H1 (cell line): ENCODE measurements around the gene TPRG1L. TPM values are rescaled to one million over a fixed set of nuclear protein-coding genes. Genes with fewer than 3 reads are reported as not detected.

Experiments used
- BCL11A ChIP-seq, 2 experiments: IDR thresholded peaks; one replicate each; pipeline ENCODE4 v1.6.1; 2011; ENCODE audit warnings: low read depth in 2 of 2, low read length in 2 of 2, mild to moderate bottlenecking in 2 of 2
- BRCA1 ChIP-seq: IDR thresholded peaks from 2 replicates; pipeline ENCODE4 v1.6.1; 2012; ENCODE audit warnings: low read depth, low read length, improper control_type of control experiment
- CHD2 ChIP-seq: IDR thresholded peaks from 2 replicates; pipeline ENCODE4 v1.6.1; 2012; ENCODE audit warnings: low read length, improper control_type of control experiment
- EZH2 ChIP-seq: fragments of 200-600 bp; sonication (generic); IDR thresholded peaks from 2 replicates; pipeline ENCODE4 v1.7.1; 2012; ENCODE audit warnings: low read depth, mild to moderate bottlenecking, moderate library complexity, low read length, inconsistent platforms; ENCODE audit not compliant: severe bottlenecking
- KDM4A ChIP-seq: IDR thresholded peaks from one replicate; pipeline ENCODE4 v1.7.1; 2012; ENCODE audit warnings: low read depth, mild to moderate bottlenecking, moderate library complexity, low read length, inconsistent platforms; ENCODE audit not compliant: severe bottlenecking
- NRF1 ChIP-seq: IDR thresholded peaks from 2 replicates; pipeline ENCODE4 v1.6.1; 2011; ENCODE audit warnings: mild to moderate bottlenecking, low read depth, low read length, improper control_type of control experiment
- RBBP5 ChIP-seq: IDR thresholded peaks from 2 replicates; pipeline ENCODE4 v1.7.1; 2012; ENCODE audit warnings: low read depth, mild to moderate bottlenecking, inconsistent platforms, low read length, moderate library complexity, borderline replicate concordance
- SAP30 ChIP-seq: fragments of 300-600 bp; sonication (generic); IDR thresholded peaks from 2 replicates; pipeline ENCODE4 v1.7.1; 2012; ENCODE audit warnings: low read length, moderate library complexity, mild to moderate bottlenecking, inconsistent platforms; ENCODE audit not compliant: insufficient read depth, insufficient replicate concordance
- SIX5 ChIP-seq: IDR thresholded peaks from 2 replicates; pipeline ENCODE4 v1.6.1; 2011; ENCODE audit warnings: mild to moderate bottlenecking, low read depth, low read length
- SP4 ChIP-seq: IDR thresholded peaks from 2 replicates; pipeline ENCODE4 v1.6.1; 2012; ENCODE audit warnings: low read length, inconsistent platforms
- SUZ12 ChIP-seq: fragments of 200-600 bp; sonication (generic); IDR thresholded peaks from 2 replicates; pipeline ENCODE4 v1.6.1; 2012; ENCODE audit warnings: mild to moderate bottlenecking, inconsistent platforms, low read length, moderate library complexity, mixed read lengths
- TBP ChIP-seq: IDR thresholded peaks from 2 replicates; pipeline ENCODE4 v1.6.1; 2011; ENCODE audit warnings: low read depth, low read length, improper control_type of control experiment
- ZNF274 ChIP-seq: IDR thresholded peaks from 2 replicates; pipeline ENCODE4 v1.7.0; 2012; ENCODE audit warnings: low read length, borderline replicate concordance; ENCODE audit errors: extremely low read depth
- polyA plus RNA-seq, 7 experiments: library from polyadenylated mRNA; depleted of rRNA in 3 of 7; stranded (reverse) in 5 of 7; unstranded in 2 of 7; fragments of >200 nt in 5 of 7; fragments of 200-250 nt in 2 of 7; gene quantifications; 1 replicate in 5 of 7; 2 replicates in 1 of 7; 4 replicates in 1 of 7; pipeline versions ENCODE4 v1.2.1 to v1.2.3, GENCODE V29; 2011 to 2013; ENCODE audit warnings: missing spikeins in 2 of 7, mixed read lengths in 2 of 7
- total RNA-seq: library from RNA; stranded (reverse); fragmentation: NEBNext Ultra II Directional; extraction: Animal tissue kit (Norgen Biotek cat#: 25700); gene quantifications from 2 replicates; pipeline ENCODE4 v1.2.1, GENCODE V29; 2021
- TF ChIP-seq, protein P1 (sequence below): IDR thresholded peaks from 2 replicates; pipeline ENCODE4 v1.6.1; 2012; ENCODE audit warnings: inconsistent platforms

The TPRG1L gene
- total and polyA plus RNA-seq, 2 of the 8 experiments (the other 6 are each of a cell fraction or from before 2014, with no cell fraction given): 21.7 to 22.3 TPM

- no peak for TF ChIP-seq TBP
- TF ChIP-seq BRCA1: peak; percentile 22; the same call in 1 of the 2 replicates
- TF ChIP-seq KDM4A: peak; percentile 74
- 0 out of 2 replicates have a peak, but pooled peaks have one; percentile 22 for TF ChIP-seq RBBP5
- no peak for TF ChIP-seq ZNF274
- TF ChIP-seq SUZ12: peak; percentile 62
- TF ChIP-seq SIX5: no peak
- TF ChIP-seq NRF1: no peak
- peak; percentile 79 for TF ChIP-seq EZH2
- TF ChIP-seq SP4: no peak
- TF ChIP-seq SAP30: no peak
- TF ChIP-seq CHD2: peak; percentile 82
- no peak for TF ChIP-seq BCL11A (IDR thresholded peaks at IDR 0.05; ENCODE audit: low read depth in 2 of 2, low read length in 2 of 2)
- TF ChIP-seq, protein P1, sequence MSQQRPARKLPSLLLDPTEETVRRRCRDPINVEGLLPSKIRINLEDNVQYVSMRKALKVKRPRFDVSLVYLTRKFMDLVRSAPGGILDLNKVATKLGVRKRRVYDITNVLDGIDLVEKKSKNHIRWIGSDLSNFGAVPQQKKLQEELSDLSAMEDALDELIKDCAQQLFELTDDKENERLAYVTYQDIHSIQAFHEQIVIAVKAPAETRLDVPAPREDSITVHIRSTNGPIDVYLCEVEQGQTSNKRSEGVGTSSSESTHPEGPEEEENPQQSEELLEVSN: no peak
- TF ChIP-seq, all 59 proteins: peak for 6
Observed at GRCh38 chr1:3652548-3653285, 27.9 kb downstream of the TPRG1L start (continued).
